ENCODE results near the gene ZNF774.

GRCh38 chr15:90382320-90382719, 30.2 kb downstream of the ZNF774 start:
- TF ChIP-seq CTCF (IDR thresholded peaks at IDR 0.05) (no peak), POLR2A (IDR thresholded peaks at IDR 0.05) (no peak)
